ENCODE data around the gene SEMA7A.
"Not testable (repeated sequence)": the region's sequence is repeated elsewhere in the genome, so short reads cannot be mapped to it uniquely, and the experiment has no call there.

SEMA7A gene, protein sequence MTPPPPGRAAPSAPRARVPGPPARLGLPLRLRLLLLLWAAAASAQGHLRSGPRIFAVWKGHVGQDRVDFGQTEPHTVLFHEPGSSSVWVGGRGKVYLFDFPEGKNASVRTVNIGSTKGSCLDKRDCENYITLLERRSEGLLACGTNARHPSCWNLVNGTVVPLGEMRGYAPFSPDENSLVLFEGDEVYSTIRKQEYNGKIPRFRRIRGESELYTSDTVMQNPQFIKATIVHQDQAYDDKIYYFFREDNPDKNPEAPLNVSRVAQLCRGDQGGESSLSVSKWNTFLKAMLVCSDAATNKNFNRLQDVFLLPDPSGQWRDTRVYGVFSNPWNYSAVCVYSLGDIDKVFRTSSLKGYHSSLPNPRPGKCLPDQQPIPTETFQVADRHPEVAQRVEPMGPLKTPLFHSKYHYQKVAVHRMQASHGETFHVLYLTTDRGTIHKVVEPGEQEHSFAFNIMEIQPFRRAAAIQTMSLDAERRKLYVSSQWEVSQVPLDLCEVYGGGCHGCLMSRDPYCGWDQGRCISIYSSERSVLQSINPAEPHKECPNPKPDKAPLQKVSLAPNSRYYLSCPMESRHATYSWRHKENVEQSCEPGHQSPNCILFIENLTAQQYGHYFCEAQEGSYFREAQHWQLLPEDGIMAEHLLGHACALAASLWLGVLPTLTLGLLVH

DNA sequence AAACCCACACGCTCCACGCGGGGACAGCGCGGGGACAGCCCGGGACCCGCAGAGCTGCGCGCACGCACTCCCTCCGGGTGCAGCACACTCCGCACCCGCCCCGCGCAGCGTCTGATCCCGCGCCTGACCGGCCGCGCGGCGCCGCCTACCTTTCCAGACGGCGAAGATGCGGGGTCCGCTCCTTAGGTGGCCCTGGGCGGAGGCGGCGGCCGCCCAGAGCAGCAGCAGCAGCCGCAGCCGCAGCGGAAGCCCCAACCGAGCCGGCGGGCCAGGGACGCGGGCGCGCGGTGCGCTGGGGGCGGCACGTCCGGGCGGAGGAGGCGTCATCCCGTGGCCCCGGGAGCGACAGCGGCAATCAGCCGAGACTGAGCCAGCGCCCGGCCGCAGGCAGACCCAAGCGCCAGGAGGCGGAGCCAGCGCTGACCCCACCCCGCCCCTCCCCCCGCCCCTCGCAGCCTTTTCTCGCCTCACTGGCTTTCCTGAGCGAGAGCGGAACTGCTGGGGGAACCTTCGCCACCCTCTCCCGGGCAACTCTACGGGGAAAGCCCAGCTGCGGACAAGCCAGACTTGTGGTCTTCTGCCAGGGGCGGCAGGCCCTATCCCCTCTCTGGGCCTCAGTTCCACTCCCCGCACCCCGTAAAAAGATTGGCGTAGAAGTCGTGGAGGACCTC, at the start of gene SEMA7A:
Gene SEMA7A (minus strand): TSS at position 367 of the 671 bp plus-strand sequence. CDS start 40 bp downstream, at position 327.
- peak; percentile 63 to 77 (median 64) for DNase-seq (ENCODE audit: low read depth in 2 of 3, low spot score in 2 of 3)

DNA sequence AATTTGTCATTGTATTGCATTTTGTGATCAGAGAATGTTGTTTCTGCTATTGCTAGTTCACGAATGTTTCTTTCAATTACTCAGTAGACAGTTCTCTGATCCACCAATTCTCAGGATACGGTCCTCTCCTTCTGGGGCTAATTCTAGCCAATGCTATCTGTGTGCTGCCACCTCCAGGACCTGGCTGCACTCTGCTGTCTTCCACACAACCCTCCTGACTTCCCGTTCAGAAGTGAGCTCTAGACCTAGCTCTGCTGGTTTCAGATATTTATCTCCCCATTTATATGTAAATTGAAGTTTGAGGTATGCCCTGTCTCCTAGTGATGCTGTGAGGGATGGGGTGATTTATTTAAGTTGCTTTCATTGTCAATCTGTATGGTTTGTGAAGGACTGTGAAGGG, 48.9 kb upstream of the SEMA7A start:
- DNase-seq (ENCODE audit: low read depth in 2 of 3, low spot score in 2 of 3): no peak

DNA sequence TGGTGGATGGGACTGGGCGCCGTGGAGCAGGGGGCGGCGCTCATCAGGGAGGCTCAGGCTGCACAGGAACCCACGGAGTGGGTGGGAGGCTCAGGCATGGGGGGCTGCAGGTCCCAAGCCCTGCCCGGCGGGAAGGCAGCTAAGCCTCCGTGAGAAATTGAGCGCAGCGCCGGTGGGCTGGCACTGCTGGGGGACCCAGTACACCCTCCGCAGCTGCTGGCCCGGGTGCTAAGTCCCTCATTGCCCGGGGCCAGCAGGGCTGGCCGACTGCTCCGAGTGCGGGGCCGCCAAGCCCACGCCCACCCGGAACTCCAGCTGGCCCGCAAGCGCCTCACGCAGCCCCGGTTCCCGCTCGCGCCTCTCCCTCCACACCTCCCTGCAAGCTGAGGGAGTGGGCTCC, 46.6 kb upstream of the SEMA7A start:
- not testable (repeated sequence) for DNase-seq (ENCODE audit: low read depth in 2 of 3, low spot score in 2 of 3)

DNA sequence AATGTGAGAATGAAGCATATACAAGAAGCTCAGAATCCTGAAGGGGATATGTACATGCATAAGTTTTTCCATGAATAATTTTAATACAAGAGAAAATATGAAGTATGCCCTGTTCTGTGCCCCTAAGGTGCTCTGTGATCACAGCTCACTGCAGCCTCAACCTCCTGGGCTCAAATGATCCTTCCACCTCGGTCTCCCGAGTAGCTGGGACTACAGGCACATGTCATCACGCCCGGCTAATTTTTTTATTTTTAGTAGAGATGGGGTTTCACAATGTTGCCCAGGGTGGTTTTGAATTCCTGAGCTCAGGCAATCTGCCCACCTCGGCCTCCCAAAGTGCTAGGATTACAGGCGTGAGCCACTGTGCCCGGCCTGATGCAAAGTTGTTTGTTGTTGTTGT, 37.9 kb upstream of the SEMA7A start:
- not testable (repeated sequence) for DNase-seq (ENCODE audit: low read depth in 2 of 3, low spot score in 2 of 3)

DNA sequence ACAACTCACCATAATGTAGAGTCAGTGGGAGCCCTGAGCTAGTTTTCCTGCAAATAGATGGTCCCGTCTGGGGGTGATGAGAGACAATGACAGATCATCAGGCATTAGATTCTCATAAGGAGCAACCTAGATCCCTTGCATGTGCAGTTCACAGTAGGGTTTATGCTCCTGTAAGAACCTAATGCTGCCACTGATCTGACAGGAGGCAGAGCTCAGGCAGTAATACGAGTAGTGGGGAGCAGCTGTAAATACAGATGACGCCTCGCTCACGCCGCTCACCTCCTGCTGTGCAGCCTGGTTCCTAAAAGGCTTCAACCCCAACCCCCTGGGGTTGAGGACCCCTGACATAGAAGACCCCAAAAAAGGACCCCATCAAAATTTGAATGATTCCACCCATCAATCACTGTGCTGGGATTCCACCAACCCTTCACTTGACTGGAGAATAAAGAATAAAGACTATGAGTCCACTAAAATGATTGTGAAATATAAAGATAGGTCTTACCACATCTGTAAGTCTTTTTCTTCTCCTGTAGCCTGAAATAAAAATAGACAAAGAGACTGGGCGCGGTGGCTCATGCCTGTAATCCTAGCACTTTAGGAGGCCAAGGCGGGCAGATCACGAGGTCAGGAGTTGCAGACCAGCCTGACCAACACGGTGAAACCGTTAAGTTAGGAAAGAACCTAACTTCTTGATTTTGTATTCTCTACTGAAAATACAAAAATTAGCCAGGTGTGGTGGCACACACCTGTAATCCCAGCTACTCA, 37.1 kb upstream of the SEMA7A start:
- no peak for DNase-seq (ENCODE audit: low read depth in 2 of 3, low spot score in 2 of 3)

DNA sequence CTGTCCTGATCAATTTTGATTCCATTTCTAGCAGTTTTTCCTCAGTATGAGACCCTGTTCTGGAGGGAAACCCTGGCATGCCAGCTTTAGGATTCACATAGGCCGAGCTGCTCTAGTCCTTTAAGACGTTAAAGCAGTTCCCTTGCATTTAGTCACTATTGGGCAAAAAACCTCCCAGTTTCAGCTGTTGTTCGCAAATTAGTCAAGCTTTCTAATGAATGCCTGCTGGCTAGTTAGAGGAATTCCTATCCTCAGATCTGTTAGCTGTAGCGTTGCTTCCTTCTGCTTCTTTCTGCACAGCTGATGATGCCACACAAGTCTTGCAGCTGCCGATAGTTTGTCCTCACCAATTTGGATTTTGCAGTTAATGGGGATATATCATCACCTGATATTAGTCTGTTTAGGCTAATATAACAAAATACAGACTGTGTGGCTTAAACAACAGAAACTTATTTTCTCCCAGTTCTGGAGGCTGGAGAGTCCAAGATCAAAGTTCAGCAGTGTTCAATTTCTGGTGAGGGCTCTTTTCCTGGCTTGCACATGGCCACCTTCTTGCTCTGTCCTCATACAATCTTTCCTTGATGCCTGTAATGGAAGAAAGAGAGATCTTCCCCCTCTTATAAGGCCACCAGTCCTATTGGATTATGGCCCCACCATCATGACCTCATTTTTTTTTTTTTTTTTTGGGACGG, 34.7 kb upstream of the SEMA7A start:
- DNase-seq (ENCODE audit: low read depth in 2 of 3, low spot score in 2 of 3): no peak

DNA sequence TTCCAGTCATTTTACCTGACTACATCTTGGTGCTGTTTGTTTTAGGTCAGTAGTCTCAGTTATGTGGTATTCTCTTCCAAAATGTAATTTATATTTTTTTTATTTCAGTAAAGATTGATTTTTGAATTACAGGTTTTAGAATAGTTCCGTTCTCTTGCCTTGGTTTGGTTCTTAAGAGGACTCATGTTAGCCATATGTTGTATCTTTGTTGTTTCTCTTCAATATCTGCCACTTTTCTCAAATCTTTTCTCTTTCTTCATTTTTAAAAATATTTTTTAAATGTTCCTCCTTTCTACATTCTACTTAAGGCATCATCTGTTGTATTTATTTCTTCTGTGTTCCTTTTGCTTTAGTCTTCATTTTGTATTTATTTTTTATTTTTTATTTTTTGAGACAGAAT, 32.8 kb upstream of the SEMA7A start:
- DNase-seq (ENCODE audit: low read depth in 2 of 3, low spot score in 2 of 3): no peak

DNA sequence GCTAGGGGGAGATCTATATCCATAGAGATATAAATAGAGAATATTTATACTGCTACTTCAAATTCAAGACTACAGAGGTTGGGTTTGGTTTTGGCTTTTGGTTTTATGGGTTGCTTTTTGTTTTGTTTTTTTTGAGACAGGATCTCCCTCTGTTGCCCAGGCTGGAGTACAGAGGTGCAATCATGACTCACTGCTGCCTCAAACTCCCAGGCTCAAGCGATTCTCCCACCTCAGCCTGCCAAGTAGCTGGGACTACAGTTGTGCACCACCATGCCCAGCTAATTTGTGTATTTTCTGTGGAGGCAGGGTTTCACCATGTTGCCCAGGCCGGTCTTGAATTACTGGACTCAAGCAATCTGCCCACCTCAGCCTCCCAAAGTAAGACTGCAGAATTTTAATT, 31.1 kb upstream of the SEMA7A start:
- DNase-seq (ENCODE audit: low read depth in 2 of 3, low spot score in 2 of 3): no peak

DNA sequence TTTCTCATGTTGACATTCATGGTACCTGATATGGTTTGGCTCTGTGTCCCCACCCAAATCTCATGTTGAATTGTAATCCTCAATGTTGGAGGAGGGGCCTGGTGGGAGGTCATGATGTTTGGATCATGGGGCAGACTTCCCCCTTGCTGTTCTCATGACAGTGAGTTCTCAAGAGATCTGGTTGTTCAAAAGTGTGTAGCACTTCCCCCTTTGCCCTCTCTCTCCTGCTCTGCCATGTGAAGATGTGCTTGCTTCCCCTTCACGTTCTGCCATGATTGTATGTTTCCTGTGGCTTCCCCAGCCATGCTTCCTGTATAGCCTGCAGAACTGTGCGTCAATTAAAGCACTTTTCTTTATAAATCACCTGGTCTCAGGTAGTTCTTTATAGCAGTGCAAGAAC, 30.5 kb upstream of the SEMA7A start:
- DNase-seq (ENCODE audit: low read depth in 2 of 3, low spot score in 2 of 3): no peak

DNA sequence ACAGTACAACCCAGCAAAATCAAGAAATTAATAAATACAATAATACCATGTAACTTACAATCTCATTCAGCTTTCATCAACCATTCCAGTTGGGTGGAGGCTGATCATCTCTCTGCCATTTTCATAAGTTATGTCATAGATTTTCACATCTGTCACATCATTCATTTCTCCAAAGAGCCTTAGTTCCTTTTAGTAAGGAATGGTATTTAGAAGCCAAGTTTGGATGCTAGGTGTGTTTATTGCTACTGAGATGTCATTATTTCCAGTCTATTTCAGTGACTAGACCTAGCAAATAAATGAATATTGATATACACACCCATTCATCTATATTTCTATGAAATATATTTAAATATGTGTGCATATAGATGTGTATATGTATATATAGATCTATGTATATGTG, 29.9 kb upstream of the SEMA7A start:
- no peak for DNase-seq (ENCODE audit: low read depth in 2 of 3, low spot score in 2 of 3)

DNA sequence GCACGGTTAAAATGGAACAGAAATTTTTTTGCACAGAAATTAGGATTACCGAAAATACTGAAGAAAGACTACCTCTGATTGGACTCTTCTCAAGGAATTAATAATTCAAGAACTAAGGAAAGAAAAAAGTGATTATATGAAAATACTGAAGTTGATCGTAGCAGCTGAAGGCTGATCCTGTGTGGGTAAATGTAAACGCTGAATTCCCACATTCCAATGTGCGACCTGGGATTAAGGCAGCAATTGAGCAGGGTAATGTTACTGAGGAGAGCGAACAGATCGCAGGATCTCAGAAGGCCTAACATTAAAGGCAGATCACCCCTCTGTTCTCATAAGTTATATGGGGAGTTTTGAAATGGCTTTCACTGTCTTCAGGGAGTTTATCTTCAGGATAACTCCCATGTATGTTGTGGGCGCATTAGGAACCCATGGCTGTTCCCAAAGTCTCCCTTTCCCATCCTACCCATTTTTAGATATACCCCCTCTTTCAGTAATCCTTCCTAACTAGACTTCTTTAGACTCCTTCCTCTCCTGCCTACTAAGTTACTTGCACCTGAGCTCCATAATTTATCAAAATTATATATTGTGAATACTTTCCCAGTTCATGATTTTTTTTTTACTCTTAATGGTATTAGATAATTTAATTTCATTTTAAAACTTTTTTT, 28.2 kb upstream of the SEMA7A start:
- DNase-seq (ENCODE audit: low read depth in 2 of 3, low spot score in 2 of 3): no peak

DNA sequence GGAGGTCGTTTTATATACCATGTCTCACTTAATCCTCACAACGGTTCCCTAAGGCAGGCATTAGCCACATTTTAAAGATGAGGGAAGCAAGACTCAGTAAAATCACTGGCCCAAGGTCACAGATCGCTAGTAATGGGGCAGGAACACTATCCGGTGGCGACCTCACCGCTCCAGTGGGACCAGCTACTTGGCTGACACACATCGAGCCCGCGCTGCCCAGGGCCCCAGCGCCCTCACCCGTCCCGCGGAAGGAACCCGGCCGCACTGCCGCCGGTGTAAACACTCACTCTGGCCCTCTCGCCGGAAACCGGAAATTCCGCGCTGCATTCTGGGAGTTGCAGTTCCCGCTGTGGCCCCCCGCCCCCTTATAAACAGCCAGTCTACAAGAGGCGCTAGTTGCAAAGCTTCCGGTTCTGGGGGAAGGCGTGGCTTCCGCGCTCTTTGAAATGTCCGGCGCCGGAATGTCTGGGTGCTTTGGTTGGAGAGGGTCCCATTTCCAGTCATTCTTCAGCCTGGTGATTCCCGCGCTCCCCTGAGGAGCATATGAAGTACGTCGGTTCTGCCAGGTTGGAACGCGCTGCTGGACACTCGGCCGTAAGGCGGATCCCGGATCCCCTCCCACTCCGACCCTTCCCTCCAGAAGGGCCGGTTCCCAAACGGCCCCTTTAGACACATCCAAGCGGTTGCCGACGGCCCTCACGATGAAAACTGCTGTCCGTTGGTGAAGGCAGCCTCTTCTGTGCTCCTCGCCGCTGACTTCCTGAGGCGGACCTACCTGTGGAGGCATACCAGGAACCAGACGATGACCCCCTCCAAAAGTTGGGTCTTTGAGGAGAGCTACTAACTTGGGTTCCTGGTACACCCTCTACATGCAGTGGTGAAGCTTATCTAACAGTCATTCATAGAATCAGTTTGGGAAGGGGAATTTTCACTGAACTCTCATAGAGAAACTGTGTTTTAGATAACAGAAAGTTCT, 27.4 kb upstream of the SEMA7A start, which contains the start of gene UBL7:
Gene UBL7 (minus strand): TSS at position 290 of the 976 bp plus-strand sequence. CDS start 2,293 bp downstream, outside the sequence.
- peak; percentile 93 to 95 (median 94) for DNase-seq (ENCODE audit: low read depth in 2 of 3, low spot score in 2 of 3)

DNA sequence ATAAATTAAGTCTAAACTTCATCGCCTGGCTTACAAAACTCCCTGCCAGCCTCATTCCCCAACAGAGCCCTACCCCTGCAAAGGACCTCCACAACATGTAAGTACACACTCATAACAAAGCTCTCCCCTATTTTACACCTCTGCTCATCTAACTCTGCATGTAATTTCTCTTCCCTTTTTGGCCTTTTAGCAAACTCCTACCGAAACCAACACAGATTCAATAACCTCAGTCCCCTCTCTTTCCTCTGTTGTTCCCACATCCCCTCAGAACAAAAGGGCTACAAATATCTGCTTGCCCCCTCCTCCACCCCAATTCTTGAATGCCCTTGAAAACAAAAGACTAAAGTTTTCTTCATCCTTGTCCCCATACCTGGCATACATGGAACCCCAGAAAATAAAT, 26.5 kb upstream of the SEMA7A start:
- DNase-seq (ENCODE audit: low read depth in 2 of 3, low spot score in 2 of 3): no peak

DNA sequence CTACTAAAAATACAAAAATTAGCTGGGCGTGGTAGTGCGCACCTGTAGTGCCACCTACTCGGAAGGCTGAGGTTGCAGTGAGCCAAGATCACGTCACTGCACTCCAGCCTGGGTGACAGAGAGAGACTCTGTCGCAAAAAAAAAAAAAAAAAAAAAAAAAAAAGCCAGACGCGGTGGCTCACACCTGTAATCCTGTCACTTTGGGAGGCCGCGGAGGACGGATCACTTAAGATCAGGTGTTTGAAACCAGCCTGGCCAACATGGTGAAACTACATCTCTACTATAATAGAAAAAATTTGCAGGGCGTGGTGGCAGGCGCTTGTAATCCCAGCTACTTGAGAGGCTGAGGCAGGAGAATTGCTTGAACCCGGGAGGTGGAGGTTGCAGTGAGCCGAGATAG, 26.0 kb upstream of the SEMA7A start:
- not testable (repeated sequence) for DNase-seq (ENCODE audit: low read depth in 2 of 3, low spot score in 2 of 3)

DNA sequence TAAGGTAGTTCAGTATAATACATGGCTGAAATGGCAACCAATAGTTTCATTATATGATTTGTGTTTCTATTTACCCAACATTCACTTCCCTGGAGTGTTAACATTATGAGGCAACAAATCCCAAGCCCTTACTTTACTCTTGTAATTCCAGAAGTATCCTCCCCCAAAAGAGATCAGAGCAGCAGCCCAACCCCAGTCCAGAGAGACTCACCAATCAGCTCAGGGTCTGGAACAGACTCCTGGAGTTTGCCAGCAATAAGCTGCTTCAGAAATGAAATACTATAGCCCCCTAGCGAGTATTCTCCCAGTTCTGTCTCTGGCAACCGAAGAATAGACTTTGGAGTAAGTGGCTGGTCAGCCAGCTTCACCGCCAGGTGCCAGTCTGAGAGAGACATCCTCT, 24.7 kb upstream of the SEMA7A start:
- no peak for DNase-seq (ENCODE audit: low read depth in 2 of 3, low spot score in 2 of 3)

DNA sequence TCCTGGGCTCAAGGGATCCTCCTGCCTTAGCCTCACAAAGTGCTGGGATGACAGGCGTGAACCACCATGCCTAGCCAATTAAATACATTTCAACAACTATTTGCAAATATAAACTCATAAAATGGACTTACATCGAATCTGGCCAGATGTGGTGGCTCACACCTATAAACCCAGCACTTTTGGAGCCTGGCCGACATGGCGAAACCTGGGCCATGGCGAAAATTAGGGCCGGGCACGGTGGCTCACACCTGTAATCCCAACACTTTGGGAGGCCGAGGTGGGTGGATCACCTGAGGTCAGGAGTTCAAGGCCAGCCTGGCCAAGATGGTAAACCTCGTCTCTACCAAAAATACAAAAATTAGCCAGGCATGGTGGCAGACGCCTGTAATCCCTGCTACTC, 23.3 kb upstream of the SEMA7A start:
- not testable (repeated sequence) for DNase-seq (ENCODE audit: low read depth in 2 of 3, low spot score in 2 of 3)

DNA sequence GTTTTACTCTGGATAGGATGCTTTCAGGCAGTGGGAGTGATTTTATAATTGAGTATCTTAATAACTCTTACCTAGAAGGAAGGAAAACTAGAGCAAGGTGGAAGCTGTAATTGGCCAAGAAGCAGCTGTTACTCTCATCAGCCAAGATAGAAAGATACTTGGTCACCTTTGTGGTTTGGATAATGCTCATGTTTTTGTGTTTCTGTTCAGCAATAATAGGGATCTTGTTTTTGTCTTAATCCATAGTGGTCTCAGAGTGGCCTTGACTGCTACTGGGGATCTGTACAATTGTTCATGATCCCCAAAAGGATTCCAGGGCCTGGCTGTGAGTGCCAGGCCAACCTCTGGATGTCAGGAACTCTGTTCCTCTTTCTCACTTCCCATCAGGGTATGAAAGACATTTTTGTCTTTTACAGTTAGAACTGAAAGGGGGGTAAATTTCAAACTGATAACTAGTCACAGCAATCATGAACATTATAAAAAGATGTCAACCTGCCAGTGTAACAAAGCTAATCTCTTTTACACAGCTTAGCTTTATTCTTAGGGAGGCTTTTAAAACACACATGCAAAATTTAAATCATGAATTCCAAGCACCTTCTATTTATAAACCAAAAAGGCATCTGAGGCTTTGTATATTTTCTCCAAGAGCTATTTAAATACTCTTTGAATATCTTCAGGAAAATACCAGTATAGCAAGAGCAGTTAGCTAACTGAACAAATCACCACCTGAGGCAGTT, 21.2 kb upstream of the SEMA7A start:
- DNase-seq (ENCODE audit: low read depth in 2 of 3, low spot score in 2 of 3): no peak
